Activated CD4-positive, alpha-beta T cell treated with anti-CD3 and anti-CD28 coated beads, Interleukin-2, amount 50 U/mL, for 24 hours (primary cell): ENCODE data around the gene KRTAP10-12.
"Not testable (repeated sequence)": the region's sequence is repeated elsewhere in the genome, so short reads cannot be mapped to it uniquely, and the experiment has no call there.

Experiments used
- DNase-seq, 2 donors: peaks; one replicate each; pipeline ENCODE4 v3.0.0-alpha.2; 2020; ENCODE audit warnings: low read depth in 1 of 2, low spot score in 1 of 2

Gene KRTAP10-12

GRCh38 chr21:44670642-44671432 is 26.1 kb upstream of the KRTAP10-12 start:
- DNase-seq: no peak

GRCh38 chr21:44671911-44672310 is 25.1 kb upstream of the KRTAP10-12 start:
- DNase-seq: no peak

DNA sequence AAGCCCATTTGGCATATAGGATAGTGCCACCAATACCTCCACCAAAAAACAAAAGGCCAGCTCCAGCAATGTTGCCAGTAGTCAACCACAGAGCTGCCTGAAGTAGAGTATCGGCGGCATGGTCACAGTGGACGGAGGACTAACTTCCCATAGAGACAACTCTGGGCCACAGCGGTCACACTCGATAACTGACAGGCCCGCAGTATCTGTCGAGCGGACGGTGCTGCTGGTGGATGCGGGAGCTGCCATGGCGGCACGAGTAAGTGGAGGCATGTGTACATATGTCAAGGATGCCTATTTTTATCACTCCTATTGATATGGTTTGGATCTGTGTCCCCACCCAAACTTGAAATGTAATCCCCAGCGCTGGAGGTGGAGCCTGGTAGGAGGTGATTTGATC is 19.1 kb upstream of the KRTAP10-12 start:
- no peak for DNase-seq

- no peak for DNase-seq
These were observed 15.8 kb upstream of the KRTAP10-12 start for GRCh38 chr21:44681152-44681551.

GRCh38 chr21:44681861-44682579 is 15.0 kb upstream of the KRTAP10-12 start, which contains the start of gene KRTAP12-1:
Gene KRTAP12-1 (minus strand): TSS chr21:44682163. CDS start chr21:44682123, 40 bp downstream.
- no peak for DNase-seq

DNA sequence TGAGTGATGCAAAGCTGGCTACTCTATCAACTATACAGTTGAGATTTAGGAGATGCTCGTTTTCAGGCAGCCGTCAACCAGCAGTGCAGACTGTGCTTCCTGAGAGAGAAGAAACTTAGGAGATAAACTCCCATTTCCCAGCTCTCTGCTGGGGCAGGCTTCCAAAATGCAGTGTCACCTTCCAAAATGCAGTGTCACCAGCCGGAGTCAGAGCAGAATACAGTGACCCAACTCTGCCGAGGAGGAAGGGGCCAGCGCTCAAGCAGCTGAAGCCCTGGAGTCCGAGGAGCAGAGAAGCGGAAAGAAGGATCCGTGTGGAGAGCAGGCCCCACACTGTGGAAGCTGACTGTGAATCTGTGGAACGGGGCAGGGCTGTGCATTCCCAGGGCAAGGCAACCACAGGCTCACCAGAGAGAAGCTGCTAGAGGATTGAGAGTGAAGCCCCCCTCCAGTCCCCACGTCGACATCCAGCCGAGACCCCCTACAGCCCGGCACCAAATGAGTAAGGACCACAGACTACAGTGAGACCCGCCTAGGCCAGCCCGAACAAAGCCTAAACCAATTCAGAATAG is 14.3 kb upstream of the KRTAP10-12 start:
- no peak for DNase-seq

DNA sequence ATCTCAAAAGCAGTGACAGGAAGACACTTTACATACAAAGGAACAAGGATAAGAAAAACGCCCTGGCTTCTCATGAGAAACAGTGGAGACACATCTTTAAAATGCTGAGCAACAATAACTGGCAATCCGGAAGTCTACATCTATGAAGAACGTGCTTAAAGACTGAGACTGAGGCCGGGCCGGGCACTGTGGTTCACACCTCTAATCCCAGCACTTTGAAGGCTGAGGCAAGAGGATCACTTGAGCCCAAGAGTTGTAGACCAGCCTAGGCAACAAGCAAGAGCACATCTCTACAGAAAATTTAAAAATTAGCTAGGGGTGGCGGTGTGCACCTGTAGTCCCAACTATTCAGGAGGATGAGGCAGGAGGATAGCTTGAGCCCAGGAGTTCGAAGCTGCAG is 12.9 kb upstream of the KRTAP10-12 start:
- no peak for DNase-seq

DNA sequence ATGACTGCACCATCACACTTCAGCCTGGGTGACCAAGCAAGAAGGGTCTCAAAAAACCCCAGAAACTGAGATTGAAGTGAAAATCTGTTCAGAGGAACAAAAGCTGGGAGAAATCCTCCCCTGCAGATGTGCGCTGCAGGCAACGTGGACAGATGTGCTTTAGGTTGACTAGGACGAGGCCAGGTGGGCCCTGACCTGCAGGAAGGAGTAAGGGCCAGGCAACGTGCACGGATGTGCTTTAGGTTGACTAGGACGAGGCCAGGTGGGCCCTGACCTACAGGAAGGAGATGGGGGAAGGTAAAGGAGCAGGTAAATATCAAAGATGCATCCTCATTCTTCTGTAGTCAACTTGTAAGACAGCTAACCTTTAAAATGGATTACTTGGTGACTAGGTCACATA is 12.5 kb upstream of the KRTAP10-12 start:
- DNase-seq: no peak

- DNase-seq: not testable (repeated sequence)
These were observed 11.9 kb upstream of the KRTAP10-12 start for GRCh38 chr21:44685050-44685449.

DNA sequence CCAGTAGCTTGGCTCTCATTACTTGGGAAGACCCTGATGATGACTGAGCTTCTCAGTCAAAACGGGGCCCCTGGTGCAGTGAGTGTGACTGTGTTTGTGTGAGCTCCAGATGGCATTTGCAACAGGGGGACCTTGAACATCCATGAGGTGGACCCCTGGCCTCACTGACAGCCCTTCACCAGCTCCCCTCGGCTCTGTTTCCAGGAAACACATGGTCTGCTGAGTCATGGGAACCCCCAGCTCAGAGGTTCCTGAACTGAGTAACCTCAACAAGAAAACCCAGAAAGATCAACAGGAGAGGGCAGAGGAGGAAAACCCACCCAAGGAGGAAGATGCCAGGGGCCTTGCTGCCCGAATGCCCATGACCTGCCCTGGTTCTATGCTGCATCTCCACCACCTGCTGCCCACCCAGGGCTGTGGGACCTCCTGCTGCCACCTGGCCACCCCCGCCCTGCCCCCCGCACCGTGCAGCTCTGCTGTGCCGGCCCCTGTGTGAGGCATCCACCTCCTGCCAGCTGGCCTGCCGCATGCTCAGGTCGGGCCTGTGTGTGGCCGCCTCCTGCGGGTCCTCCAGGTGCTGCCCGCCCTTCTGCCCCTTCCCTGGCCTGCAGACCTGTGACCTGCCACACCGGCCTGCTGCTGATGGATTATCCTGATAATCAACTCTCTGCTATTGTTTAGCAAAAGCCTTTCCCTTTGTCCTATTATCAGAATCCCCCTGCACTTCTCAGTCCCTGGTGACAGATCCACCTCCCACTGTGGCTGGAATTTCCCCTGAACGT is 10.8 kb upstream of the KRTAP10-12 start:
- DNase-seq: no peak

DNA sequence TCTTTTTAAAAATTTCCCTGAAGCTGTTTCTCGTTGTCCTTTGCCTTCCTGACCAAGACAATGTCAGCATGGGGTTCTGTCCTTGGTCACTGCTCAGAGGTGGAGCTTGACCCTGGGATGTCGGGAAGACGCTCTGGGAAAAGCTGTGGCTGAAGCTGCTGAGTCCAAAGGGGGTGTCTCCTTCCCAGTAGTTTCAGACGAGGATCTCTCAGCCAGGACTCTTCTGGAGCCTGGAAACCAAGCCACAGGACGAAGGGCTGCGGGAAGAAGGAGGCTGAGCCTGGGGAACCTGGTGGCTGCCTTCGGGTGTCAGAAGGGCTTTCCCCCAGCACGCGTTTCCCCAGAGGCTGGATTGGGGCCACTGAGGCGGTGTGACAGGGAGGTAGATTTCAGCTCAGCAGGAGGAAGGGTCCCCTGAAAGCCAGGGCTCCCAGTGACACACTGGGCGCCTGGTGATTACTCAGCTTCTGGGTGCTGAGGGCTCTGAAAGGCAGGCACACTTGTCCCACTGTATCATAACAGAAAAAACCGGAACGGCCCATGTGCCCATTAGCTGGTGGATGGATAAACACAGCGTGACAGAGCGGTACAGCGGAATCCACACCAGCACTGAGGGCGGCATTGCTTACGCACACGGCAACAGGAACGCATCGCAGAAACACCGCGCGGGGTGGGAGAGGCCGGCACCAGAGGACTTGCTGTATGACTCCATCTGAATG is 10.0 kb upstream of the KRTAP10-12 start:
- DNase-seq: no peak

GRCh38 chr21:44687671-44688070 is 9.3 kb upstream of the KRTAP10-12 start:
- no peak for DNase-seq

DNA sequence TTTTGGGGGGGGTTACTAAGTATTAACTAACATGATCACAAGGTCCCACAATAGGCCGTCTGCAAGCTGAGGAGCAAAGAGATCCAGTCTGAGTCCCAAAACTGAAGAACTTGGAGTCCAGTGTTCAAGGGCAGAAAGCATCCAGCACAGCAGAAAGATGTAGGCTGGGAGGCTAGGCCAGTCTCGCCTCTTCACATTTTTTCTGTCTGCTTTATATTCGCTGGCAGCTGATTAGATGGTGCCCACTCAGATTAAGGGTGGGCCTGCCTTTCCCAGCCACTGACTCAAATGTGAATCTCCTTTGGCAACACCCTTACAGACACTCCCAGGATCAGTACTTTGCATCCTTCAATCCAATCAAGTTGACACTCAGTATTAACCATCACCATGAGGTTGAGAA is 7.2 kb upstream of the KRTAP10-12 start:
- not testable (repeated sequence) for DNase-seq

- no peak for DNase-seq
These were observed 5.3 kb upstream of the KRTAP10-12 start for GRCh38 chr21:44691686-44692085.

- no peak for DNase-seq
These were observed 4.0 kb upstream of the KRTAP10-12 start for GRCh38 chr21:44692798-44693512.

DNA sequence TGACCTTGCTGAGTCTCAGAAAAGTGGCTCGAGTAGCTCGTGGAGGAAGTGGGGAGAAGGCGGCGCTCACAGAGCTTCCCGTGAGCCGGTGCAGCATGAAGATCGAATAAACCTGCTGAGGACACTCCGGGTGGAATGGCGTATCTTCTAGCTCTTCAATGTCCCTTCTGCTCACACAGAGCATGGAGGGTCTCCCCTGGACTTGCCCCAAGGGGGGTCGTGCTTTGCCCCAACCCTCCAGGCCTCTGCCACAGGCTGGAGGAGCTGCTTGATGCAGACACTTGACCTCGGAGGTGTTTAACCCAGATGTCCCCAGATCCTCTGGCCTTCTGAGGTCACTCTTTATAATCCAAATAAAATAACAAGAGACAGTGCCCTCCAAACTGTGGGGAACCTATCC is 2.2 kb upstream of the KRTAP10-12 start:
- DNase-seq: no peak

DNA sequence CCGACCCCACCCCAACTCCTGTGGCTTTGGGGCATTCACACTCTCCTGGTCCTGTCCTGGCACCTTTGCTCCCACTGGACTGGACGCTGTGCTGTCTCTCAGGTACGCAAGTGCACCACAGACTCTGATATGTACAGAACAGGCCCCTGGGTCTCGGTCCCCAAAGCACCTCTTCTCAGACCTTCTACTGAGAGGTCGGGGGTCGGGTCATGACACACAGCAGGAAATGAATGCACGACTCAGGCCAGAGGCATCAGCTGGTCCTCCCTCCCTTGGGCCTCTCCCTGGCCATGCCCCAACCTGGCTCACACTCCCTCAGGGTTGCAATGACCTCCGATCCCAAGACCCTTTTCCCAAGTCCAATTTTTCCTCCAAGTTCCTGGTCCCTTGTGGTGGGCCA is 1.8 kb upstream of the KRTAP10-12 start:
- DNase-seq: no peak

DNA sequence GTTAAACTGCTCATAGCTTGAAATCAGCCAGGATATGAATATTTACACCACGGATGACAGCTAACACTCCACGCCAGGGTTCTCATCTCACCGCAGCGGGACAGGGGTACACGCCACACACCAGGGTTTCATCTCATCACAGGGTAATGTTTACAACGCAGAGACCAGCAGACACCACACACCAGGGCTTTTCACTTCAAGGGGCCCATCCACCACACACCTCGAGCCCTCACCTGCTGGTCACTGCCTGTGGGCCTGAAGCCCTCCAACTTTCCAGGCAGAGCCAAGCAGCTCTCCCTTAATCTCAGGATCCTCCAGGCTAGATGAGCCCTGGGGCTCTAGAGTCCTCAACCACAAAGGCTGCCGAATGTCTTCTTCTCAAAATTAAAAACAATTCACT is 1.3 kb upstream of the KRTAP10-12 start:
- DNase-seq: no peak

GRCh38 chr21:44696572-44696971 is 400 bp upstream of the KRTAP10-12 start:
- DNase-seq: no peak
